Activated naive CD8-positive, alpha-beta T cell treated with anti-CD3 and anti-CD28 coated beads, Interleukin-2, amount 50 U/mL, for 24 hours (primary cell): ENCODE data around the gene CDC5L.
A peak's percentile ranks its signal among the peaks of the same experiment; 100 is the strongest.

Experiments used
- ATAC-seq: fragments of 150-1000 bp; cut with Tn5 transposase; one replicate; pipeline ENCODE4 v1.10.0; 2021
- DNase-seq: peaks from one replicate; pipeline ENCODE4 v3.0.0; 2021
- H3K27ac Mint-ChIP-seq: one replicate; pipeline ENCODE4 v1.8.0; 2021; ENCODE audit warnings: mild to moderate bottlenecking, mixed read lengths
- H3K27me3 Mint-ChIP-seq: one replicate; pipeline ENCODE4 v1.8.0; 2021; ENCODE audit warnings: mixed read lengths
- H3K36me3 Mint-ChIP-seq: one replicate; pipeline ENCODE4 v1.8.0; 2021; ENCODE audit warnings: low read depth, mixed read lengths
- H3K4me1 Mint-ChIP-seq: one replicate; pipeline ENCODE4 v1.8.0; 2021; ENCODE audit warnings: mixed read lengths
- H3K4me3 Mint-ChIP-seq: one replicate; pipeline ENCODE4 v1.8.0; 2021; ENCODE audit warnings: mild to moderate bottlenecking, moderate library complexity, mixed read lengths
- H3K9me3 Mint-ChIP-seq: one replicate; pipeline ENCODE4 v1.8.0; 2021; ENCODE audit warnings: mixed read lengths

The CDC5L gene

DNA sequence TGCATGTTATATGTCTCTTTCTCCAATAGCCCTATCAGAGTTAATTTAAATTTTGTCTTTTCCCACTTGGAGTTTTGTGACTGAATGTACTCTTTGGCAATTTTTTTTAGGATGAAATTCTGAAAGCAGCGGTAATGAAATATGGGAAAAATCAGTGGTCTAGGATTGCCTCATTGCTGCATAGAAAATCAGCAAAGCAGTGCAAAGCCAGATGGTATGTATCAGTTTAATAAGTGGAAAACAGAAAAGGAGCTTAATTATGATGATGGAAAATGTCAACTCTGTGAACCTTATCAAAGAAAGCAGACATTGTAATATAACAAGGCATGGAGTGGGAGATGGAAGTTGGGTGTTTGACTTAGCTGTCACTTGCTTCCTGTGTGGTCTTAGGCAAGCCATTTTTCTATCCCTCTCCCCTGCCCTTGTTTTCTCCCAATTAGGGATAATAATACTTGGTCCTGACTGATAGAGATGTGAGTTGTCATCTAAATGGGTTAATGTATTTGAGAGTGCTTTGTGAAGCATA lies 2.7 kb downstream of the CDC5L start:
- no peak for ATAC-seq
- Mint-ChIP-seq H3K27ac (no peak overlapping the region), H3K4me1 (peaks cover 43% of the 10 kb centered on the region), H3K9me3 (no peaks in the 10 kb centered on the region), H3K4me3 (no peak overlapping the region), H3K36me3 (peaks cover 58% of the 10 kb centered on the region), H3K27me3 (peaks cover 3% of the 10 kb centered on the region)
- no peak for DNase-seq

DNA sequence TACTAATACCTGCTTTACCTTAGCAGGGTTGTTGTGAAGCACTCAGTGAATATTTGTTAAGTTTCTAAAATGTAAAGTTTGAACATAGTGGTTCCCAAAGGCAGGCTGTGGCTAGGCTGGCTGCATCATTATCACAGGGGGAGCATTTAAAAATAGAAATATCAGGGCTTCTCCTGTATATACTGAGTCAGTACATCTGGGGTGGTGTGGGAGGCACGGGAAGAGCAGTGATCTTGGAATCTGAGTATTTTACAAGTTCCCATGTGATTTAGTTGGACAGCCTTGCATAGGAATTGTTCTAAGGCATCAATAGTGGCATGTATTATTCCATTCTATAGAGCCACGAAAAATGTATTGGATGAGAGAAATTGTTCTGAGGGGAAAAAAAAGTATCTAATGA lies 8.0 kb downstream of the CDC5L start:
- Mint-ChIP-seq H3K27me3 (no peaks in the 10 kb centered on the region), H3K9me3 (peaks cover 3% of the 10 kb centered on the region), H3K4me3 (no peak overlapping the region), H3K36me3 (peaks cover 74% of the 10 kb centered on the region), H3K27ac (no peak overlapping the region), H3K4me1 (peaks cover 27% of the 10 kb centered on the region)
- DNase-seq (no peak), ATAC-seq (no peak)

DNA sequence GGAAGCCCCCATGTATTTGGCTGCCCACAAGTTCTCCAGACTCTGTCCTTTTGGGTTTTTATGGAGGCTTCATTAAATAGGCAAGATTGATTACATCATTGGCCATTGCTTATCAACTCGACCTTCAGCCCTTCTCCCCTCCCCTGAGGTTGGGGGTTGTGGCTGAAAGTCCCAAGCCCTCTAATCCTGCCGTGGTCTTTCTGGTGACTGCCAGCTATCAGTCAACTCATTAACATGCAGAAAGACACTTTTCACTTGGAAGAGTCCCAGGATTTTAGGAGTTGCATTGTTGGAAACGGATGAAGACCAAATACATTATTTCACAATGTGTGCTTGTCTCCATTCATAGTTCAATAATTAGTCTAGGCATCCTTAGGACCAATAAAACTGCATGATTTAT lies 9.5 kb downstream of the CDC5L start:
- Mint-ChIP-seq H3K27ac (no peak overlapping the region), H3K9me3 (peaks cover 3% of the 10 kb centered on the region), H3K4me3 (no peak overlapping the region), H3K36me3 (peaks cover 73% of the 10 kb centered on the region), H3K27me3 (no peaks in the 10 kb centered on the region), H3K4me1 (peaks cover 25% of the 10 kb centered on the region)
- no peak for DNase-seq
- ATAC-seq: no peak

DNA sequence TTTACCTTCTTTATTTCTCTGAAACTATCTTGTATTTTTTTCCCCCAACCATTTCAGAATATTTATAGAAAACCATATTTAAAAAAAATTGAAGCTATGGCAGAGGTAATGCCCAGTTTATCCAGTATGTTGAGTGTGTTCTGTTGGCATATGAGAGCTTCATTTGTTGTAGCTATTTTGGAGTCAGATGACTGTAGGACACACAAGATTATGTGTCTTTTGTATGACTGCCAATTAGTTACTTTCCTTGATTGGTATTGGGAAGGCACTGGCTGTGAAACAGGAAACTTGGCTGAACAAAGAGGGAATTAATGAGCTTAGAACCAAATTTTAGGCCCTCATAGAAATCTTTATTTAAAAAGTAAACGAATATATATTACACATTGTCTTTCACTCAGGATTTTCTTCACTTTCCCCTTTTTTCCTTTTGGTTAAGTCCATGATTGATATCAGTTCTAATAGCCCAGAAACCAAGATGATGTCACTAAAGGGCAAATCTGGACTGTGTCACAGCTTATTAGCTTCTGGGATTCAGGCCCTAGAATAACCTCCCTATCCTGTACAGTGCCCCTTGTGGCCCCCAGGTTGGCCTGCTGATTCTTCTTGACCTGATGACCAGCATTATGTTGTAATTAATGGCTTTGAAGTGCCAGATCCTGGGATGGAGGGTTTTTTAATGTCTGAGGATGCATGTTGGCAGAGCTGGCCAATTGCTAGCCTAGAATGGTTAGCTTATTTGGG lies 10.1 kb downstream of the CDC5L start:
- DNase-seq (no peak), ATAC-seq (no peak)
- Mint-ChIP-seq H3K9me3 (peaks cover 3% of the 10 kb centered on the region), H3K27me3 (no peaks in the 10 kb centered on the region), H3K4me1 (peaks cover 25% of the 10 kb centered on the region), H3K4me3 (no peak overlapping the region), H3K36me3 (peaks cover 71% of the 10 kb centered on the region), H3K27ac (no peak overlapping the region)

DNA sequence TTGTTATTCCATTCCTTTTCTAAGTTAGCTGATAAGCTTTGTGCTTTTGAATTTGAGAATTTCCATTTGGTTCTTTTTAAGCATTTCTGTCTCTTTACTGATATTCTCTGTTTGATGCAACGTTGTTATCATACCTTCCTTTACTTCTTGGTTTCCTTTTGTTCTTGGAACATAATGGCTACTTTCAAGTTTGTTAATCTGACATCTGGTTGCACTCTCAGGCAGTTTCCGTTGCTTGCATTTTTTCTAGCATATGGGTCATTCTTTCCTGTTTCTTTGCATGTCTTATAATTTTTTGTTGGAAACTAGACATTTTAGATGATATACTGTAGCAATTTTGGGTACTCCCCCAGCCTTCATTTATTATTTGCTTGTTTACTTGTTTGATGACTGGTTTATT lies 12.5 kb downstream of the CDC5L start:
- Mint-ChIP-seq H3K36me3 (peaks cover 65% of the 10 kb centered on the region), H3K9me3 (peaks cover 3% of the 10 kb centered on the region), H3K27me3 (no peaks in the 10 kb centered on the region), H3K27ac (peak overlapping the region; percentile 77), H3K4me1 (peaks cover 27% of the 10 kb centered on the region), H3K4me3 (no peak overlapping the region)
- no peak for ATAC-seq
- no peak for DNase-seq

DNA sequence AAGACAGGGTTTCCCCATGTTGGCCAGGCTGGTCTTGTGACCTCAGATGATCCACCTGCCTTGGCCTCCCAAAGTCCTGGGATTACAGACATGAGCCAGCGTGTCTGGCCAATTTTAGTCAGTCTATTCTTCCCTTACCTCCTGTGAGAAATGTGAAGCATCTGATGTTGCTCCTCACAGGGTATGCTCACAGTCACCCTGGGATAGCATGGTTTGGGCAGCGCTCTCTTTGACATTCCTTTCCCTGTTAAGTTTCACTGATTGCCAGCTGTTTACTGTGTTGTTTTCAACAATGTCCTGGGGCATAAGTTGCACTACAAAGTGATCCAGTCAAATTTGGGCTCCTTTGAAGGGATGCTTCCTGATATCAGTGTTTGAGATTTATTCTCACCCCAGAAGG lies 13.1 kb downstream of the CDC5L start:
- H3K27me3 Mint-ChIP-seq: no peaks in the 10 kb centered on the region
- no peak for DNase-seq
- no peak for ATAC-seq
- no peak overlapping the region for H3K4me3 Mint-ChIP-seq
- peaks cover 27% of the 10 kb centered on the region for H3K4me1 Mint-ChIP-seq
- H3K27ac Mint-ChIP-seq: no peak overlapping the region
- H3K36me3 Mint-ChIP-seq: peaks cover 65% of the 10 kb centered on the region
- H3K9me3 Mint-ChIP-seq: peaks cover 3% of the 10 kb centered on the region

DNA sequence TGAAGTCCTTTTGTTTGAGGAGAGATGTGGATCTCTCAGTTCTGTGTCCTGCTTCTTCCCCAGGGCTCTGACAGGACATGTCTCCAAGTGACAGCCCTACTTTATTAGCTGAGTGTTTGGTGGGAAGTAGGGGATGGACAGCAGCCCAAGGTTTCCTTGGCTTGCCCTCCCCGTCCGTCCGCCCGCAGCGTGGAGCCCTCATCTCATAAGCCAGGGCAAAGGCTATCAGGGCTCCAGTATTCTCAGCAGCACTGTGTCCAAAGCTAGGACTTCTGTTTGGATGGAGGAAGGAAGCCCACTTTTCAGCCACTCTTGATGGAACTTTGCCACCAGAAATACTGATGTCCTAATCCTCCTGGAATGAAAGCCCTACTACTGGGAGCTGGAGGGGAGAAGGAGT lies 13.6 kb downstream of the CDC5L start:
- Mint-ChIP-seq H3K4me1 (peaks cover 27% of the 10 kb centered on the region), H3K9me3 (peaks cover 3% of the 10 kb centered on the region), H3K27me3 (no peaks in the 10 kb centered on the region), H3K36me3 (peaks cover 65% of the 10 kb centered on the region), H3K4me3 (no peak overlapping the region), H3K27ac (no peak overlapping the region)
- no peak for DNase-seq
- ATAC-seq: no peak

DNA sequence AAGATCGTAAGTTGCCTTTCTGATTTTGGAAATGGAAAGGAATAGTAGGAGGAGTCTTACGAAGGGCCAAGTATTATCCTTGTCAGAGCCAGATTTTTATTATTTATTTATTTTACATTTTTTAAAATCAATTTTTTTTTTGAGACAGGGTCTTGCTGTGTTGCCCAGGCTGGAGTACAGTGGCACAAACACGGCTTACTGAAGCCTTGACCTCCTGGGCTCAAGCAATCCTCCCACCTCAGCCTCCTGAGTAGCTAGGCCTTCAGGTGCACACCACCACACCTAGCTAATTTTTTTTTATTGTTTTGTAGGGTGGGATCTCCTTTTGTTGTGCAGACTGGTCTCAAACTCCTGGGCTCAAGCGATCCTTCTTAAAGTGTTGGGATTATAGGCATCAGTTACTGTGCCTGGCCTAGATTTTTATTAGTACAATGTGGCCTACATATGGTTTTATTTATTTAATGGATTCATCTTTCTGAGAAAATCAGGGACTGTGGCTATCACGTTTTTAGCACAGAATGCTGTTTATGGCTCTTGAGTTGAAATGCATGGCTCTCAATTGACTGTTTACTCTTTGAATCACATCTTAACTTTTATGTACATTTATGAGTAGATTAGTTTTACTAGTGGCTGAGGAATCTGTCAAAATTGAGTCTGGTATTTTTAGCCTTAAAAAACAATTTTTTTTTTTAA lies 16.7 kb downstream of the CDC5L start:
- H3K27ac Mint-ChIP-seq: no peak overlapping the region
- peaks cover 3% of the 10 kb centered on the region for H3K9me3 Mint-ChIP-seq
- H3K4me1 Mint-ChIP-seq: peaks cover 39% of the 10 kb centered on the region
- H3K4me3 Mint-ChIP-seq: no peak overlapping the region
- DNase-seq: no peak
- H3K27me3 Mint-ChIP-seq: no peaks in the 10 kb centered on the region
- no peak for ATAC-seq
- peaks cover 66% of the 10 kb centered on the region for H3K36me3 Mint-ChIP-seq

DNA sequence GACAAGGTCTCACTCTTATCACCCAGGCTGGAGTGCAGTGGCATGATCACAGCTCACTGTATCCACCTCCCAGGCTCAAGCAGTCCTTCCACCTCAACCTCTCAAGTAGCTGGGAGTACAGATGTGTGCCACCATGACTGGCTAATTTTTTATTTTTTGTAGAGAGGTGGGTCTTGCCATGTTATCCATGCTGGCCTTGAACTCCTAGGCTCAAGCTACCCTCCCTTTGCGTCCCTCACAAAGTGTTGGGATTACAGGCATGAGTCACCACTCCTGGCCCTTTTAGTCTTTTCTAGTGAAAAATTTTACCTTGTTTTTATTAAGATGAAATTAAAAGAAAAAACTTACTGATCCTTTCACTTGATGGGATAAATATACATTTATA lies 17.2 kb downstream of the CDC5L start:
- peaks cover 67% of the 10 kb centered on the region for H3K36me3 Mint-ChIP-seq
- no peak overlapping the region for H3K27ac Mint-ChIP-seq
- DNase-seq (no peak), ATAC-seq (no peak)
- H3K9me3 Mint-ChIP-seq: peaks cover 3% of the 10 kb centered on the region
- H3K27me3 Mint-ChIP-seq: no peaks in the 10 kb centered on the region
- H3K4me3 Mint-ChIP-seq: no peak overlapping the region
- peaks cover 36% of the 10 kb centered on the region for H3K4me1 Mint-ChIP-seq

DNA sequence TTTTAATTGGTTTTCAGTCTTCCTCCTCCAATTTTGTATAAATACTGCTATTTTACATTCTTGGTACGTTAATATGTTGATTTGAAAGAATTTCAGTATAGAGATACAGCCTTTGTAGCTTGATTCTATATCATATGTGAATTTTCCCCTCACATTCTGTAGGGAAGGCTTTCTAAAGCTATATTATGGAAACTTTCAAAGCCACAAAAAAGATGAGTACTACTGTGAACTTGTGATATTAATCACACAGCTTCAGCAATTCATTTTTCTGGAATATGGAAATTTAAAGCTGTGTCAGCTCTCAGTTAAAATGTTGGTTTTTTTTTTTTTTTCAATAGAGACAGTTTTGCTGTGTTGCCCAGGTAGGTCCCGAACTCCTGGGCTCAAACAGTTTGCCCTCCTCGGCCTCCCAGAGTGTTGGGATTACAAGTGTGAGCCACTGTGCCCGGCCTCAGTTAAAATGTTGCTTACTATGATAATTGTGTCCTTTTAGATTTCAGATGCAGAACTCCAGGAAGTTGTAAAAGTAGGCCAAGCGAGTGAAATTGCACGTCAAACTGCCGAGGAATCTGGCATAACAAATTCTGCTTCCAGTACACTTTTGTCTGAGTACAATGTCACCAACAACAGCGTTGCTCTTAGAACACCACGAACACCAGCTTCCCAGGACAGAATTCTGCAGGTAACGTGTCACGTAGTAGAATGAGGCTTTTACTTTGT lies 20.6 kb downstream of the CDC5L start:
- Mint-ChIP-seq H3K27ac (peak overlapping the region; percentile 62), H3K9me3 (peaks cover 7% of the 10 kb centered on the region), H3K4me1 (peaks cover 29% of the 10 kb centered on the region), H3K36me3 (peaks cover 74% of the 10 kb centered on the region), H3K27me3 (no peaks in the 10 kb centered on the region), H3K4me3 (no peak overlapping the region)
- DNase-seq (no peak), ATAC-seq (peak; percentile 68)

DNA sequence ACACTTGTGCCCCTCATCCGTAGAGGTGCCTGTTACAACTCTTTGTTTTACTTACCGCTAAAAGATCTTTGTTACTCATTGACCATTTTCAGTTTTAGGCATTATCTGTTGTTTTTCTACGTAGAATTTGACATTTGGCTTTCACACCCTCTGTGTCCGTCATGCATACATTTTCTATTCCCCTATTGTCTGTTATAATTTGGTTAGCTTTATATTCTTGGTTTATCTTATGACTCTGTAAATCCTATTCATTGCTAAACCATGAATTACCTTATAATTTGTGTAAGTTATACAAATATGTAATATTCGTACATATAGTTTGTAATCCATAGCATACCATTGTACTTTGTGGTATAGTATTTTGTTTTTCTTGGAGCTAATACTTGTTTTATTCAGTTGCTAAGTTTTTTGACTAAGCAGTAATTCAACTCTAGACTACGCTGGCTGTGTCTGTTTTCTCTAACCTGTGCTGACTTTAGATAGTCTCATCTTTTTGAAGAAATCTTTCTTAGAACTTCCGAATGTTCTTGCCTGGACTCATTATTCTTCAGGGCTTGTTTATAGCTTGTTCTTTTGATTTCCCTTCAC lies 21.8 kb downstream of the CDC5L start:
- H3K36me3 Mint-ChIP-seq: peaks cover 76% of the 10 kb centered on the region
- H3K27ac Mint-ChIP-seq: no peak overlapping the region

DNA sequence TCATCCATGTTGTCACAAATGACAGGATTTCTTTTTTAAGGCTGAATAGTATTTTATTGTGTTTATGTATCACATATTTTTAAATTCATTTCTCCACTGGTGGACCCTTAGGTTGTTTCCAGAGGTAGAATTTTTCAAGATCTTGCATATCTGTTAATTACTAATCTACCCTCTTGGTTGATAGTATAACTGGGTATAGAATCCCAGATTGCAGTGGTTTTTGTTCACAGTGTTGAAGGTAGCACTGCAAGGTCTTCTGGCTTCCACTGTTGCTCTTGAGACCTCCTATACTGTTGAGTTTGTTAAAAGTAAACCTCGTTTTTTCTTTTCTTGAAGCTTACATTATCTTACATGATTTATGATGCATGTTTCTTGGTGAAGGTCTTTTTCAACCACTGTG lies 22.9 kb downstream of the CDC5L start:
- DNase-seq (no peak), ATAC-seq (no peak)
- H3K9me3 Mint-ChIP-seq: peaks cover 7% of the 10 kb centered on the region
- H3K36me3 Mint-ChIP-seq: peaks cover 76% of the 10 kb centered on the region
- no peak overlapping the region for H3K4me3 Mint-ChIP-seq
- no peaks in the 10 kb centered on the region for H3K27me3 Mint-ChIP-seq
- peaks cover 37% of the 10 kb centered on the region for H3K4me1 Mint-ChIP-seq
- H3K27ac Mint-ChIP-seq: no peak overlapping the region

More for the DNA sequence above, 21.8 kb downstream of the CDC5L start:
- no peak for DNase-seq
- peaks cover 29% of the 10 kb centered on the region for H3K4me1 Mint-ChIP-seq
- H3K27me3 Mint-ChIP-seq: no peaks in the 10 kb centered on the region
- no peak for ATAC-seq
- H3K4me3 Mint-ChIP-seq: no peak overlapping the region
- H3K9me3 Mint-ChIP-seq: peaks cover 7% of the 10 kb centered on the region

DNA sequence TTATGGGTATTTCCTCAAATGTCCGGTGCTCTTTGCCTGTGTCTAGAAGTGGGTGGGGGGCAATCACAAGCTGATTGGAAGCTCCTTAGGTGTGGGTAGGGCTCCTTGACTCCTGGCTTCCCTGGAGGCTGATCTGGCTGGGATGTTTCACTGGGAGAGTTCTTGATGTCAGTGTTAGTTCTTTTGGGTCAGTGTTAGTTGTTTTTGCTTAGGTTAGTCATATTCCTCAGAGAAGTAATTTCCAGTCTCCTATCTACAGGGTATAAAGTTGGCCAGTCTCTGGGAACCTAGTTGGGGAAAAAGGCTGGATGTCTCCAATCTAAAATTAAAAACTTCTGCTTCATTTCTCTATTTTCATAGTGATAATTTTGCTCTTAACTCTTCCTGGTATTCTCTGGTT lies 23.6 kb downstream of the CDC5L start:
- Mint-ChIP-seq H3K4me1 (peaks cover 45% of the 10 kb centered on the region), H3K27me3 (no peaks in the 10 kb centered on the region), H3K36me3 (peaks cover 82% of the 10 kb centered on the region), H3K9me3 (peaks cover 7% of the 10 kb centered on the region), H3K4me3 (no peak overlapping the region), H3K27ac (no peak overlapping the region)
- ATAC-seq: no peak
- DNase-seq: no peak

DNA sequence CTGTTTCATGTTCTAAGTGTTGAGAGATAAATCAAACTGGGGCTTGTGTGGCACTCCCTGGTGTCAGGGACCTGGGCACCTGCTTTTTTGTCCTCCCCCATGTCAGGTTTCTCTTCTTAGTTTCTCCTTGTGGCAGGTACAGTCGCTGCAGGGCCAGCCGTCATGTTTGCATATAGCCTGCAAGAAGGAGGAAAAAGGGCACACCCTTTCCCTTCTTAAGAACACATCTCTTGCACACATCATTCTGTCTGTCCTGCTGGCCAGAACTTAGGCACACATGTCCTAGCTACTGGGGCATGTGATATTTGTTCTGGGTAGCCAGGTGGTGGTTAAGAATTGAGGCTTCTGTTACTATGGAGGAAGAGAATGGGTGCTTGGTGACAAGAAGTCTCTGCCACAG lies 27.9 kb downstream of the CDC5L start:
- H3K27ac Mint-ChIP-seq: no peak overlapping the region
- ATAC-seq (no peak), DNase-seq (no peak)
- peaks cover 69% of the 10 kb centered on the region for H3K36me3 Mint-ChIP-seq
- H3K4me1 Mint-ChIP-seq: peaks cover 31% of the 10 kb centered on the region
- peaks cover 1% of the 10 kb centered on the region for H3K9me3 Mint-ChIP-seq
- H3K27me3 Mint-ChIP-seq: no peaks in the 10 kb centered on the region
- no peak overlapping the region for H3K4me3 Mint-ChIP-seq
